KMS-11 (cell line): ENCODE measurements around the gene EPHB2.

Experiments
- H2AFZ ChIP-seq: fragments of 200-600 bp; sonication (generic); 2 replicates; pipeline ENCODE4 v1.6.1; 2016; ENCODE audit warnings: antibody characterized with exemption, mixed run types, low read depth
- H3K27ac ChIP-seq: fragments of 200-600 bp; sonication (generic); 2 replicates; pipeline ENCODE4 v1.6.1; 2016; ENCODE audit warnings: mild to moderate bottlenecking, mixed run types
- H3K27me3 ChIP-seq: fragments of 200-600 bp; sonication (generic); 2 replicates; pipeline ENCODE4 v1.6.1; 2017; ENCODE audit warnings: mild to moderate bottlenecking, low read depth, mixed run types, moderate library complexity; ENCODE audit not compliant: insufficient read depth
- H3K36me3 ChIP-seq: fragments of 200-600 bp; sonication (generic); 2 replicates; pipeline ENCODE4 v1.6.1; 2017; ENCODE audit warnings: mild to moderate bottlenecking, mixed run types; ENCODE audit not compliant: insufficient read depth
- H3K4me1 ChIP-seq: fragments of 200-600 bp; sonication (generic); 2 replicates; pipeline ENCODE4 v1.6.1; 2016; ENCODE audit warnings: mild to moderate bottlenecking, low read depth, mixed run types; ENCODE audit not compliant: poor library complexity, severe bottlenecking
- H3K4me2 ChIP-seq: fragments of 200-600 bp; sonication (generic); 2 replicates; pipeline ENCODE4 v1.7.0; 2016; ENCODE audit warnings: mild to moderate bottlenecking, mixed run types
- H3K4me3 ChIP-seq: fragments of 200-600 bp; sonication (generic); IDR thresholded peaks from 2 replicates; pipeline ENCODE4 v1.6.1; 2017; ENCODE audit warnings: low read depth, low read length, mixed read lengths; ENCODE audit not compliant: insufficient read depth
- H3K79me2 ChIP-seq: fragments of 200-600 bp; sonication (generic); 2 replicates; pipeline ENCODE4 v1.6.1; 2016; ENCODE audit warnings: low read depth, mixed run types; ENCODE audit not compliant: insufficient read depth
- H3K9ac ChIP-seq: fragments of 200-600 bp; sonication (generic); 2 replicates; pipeline ENCODE4 v1.6.1; 2016; ENCODE audit warnings: mild to moderate bottlenecking, mixed run types
- H4K20me1 ChIP-seq: fragments of 200-600 bp; sonication (generic); 2 replicates; pipeline ENCODE4 v1.6.1; 2016; ENCODE audit warnings: mild to moderate bottlenecking, mixed run types; ENCODE audit not compliant: insufficient read depth
- CTCF ChIP-seq: fragments of 200-600 bp; sonication (generic); conservative IDR thresholded peaks from 2 replicates; pipeline ENCODE4 v1.6.1; 2017; ENCODE audit warnings: low read depth, mild to moderate bottlenecking, antibody characterized with exemption, low read length, moderate library complexity, mixed read lengths

The EPHB2 gene

GRCh38 chr1:22778862-22779520 is 68.4 kb downstream of the EPHB2 start:
- no peak overlapping the region for H3K4me2 ChIP-seq
- peaks cover 82% of the 10 kb centered on the region; the same call in 1 of the 2 replicates for H3K27me3 ChIP-seq
- no peak overlapping the region for H2AFZ ChIP-seq
- H3K36me3 ChIP-seq: no peaks in the 10 kb centered on the region
- TF ChIP-seq CTCF: no peak
- H3K79me2 ChIP-seq: no peaks in the 10 kb centered on the region
- no peaks in the 10 kb centered on the region for H4K20me1 ChIP-seq
- H3K4me3 ChIP-seq: no peak overlapping the region
- no peaks in the 10 kb centered on the region for H3K4me1 ChIP-seq
- H3K9ac ChIP-seq: no peak overlapping the region
- no peak overlapping the region for H3K27ac ChIP-seq

GRCh38 chr1:22780696-22781095 is 70.1 kb downstream of the EPHB2 start:
- Histone ChIP-seq H3K79me2 (no peaks in the 10 kb centered on the region), H3K4me1 (no peaks in the 10 kb centered on the region), H3K27ac (no peak overlapping the region), H3K36me3 (no peaks in the 10 kb centered on the region), H3K9ac (no peak overlapping the region), H4K20me1 (no peaks in the 10 kb centered on the region), H3K4me2 (no peak overlapping the region), H3K4me3 (no peak overlapping the region), H2AFZ (no peak overlapping the region), H3K27me3 (peaks cover 80% of the 10 kb centered on the region; the same call in 1 of the 2 replicates)
- no peak for TF ChIP-seq CTCF

- Histone ChIP-seq H2AFZ (no peak overlapping the region), H3K4me3 (no peak overlapping the region), H3K27ac (no peak overlapping the region), H4K20me1 (no peaks in the 10 kb centered on the region), H3K79me2 (no peaks in the 10 kb centered on the region), H3K27me3 (peaks cover 75% of the 10 kb centered on the region; the same call in 1 of the 2 replicates), H3K4me2 (no peak overlapping the region), H3K36me3 (no peaks in the 10 kb centered on the region), H3K9ac (no peak overlapping the region), H3K4me1 (no peaks in the 10 kb centered on the region)
- no peak for TF ChIP-seq CTCF
Measured at GRCh38 chr1:22781483-22781882, 70.8 kb downstream of the EPHB2 start.

- H3K4me1 ChIP-seq: no peaks in the 10 kb centered on the region
- H3K4me3 ChIP-seq: no peak overlapping the region
- TF ChIP-seq CTCF: no peak
- H3K79me2 ChIP-seq: no peaks in the 10 kb centered on the region
- no peak overlapping the region for H3K9ac ChIP-seq
- H3K27me3 ChIP-seq: peaks cover 74% of the 10 kb centered on the region; the same call in 1 of the 2 replicates
- no peak overlapping the region for H3K4me2 ChIP-seq
- H3K36me3 ChIP-seq: no peaks in the 10 kb centered on the region
- no peak overlapping the region for H2AFZ ChIP-seq
- H4K20me1 ChIP-seq: no peaks in the 10 kb centered on the region
- H3K27ac ChIP-seq: no peak overlapping the region
Measured at GRCh38 chr1:22782406-22782805, 71.8 kb downstream of the EPHB2 start.
